IMR-90 (cell line): ENCODE results near the gene ZNF362. TPM values are rescaled to one million over a fixed set of nuclear protein-coding genes. Genes with fewer than 3 reads are reported as not detected.

Experiments
- ATAC-seq: fragments of 200-7000 bp; cut with Tn5 transposase; 2 replicates; pipeline ENCODE4 v1.9.1; 2020; ENCODE audit warnings: low read depth, mild to moderate bottlenecking, moderate library complexity
- BruUV-seq: library from RNA; stranded (reverse); fragments of 400-500 nt; replicated peaks from 2 replicates; lab custom pipeline; 2021; lab: Mats Ljungman, UMichigan
- CTCF ChIA-PET: fragments of 300-600 bp; formaldehyde crosslinking; extraction: SDS; loops from one replicate; lab custom pipeline; 2021; ENCODE audit warnings: antibody characterized with exemption; lab: Yijun Ruan, JAX
- POLR2A ChIA-PET: fragments of 300-600 bp; sonication (Branson Sonifier 250); formaldehyde crosslinking; loops from one replicate; lab custom pipeline; 2022; ENCODE audit warnings: antibody characterized with exemption; ENCODE audit not compliant: unreplicated experiment; lab: Charles Lee
- DNase-seq: peaks from one replicate; pipeline ENCODE4 v3.0.0; 2013
- H2AFZ ChIP-seq: replicated peaks from 2 replicates; pipeline ENCODE3; 2013; ENCODE audit warnings: low read length, mild to moderate bottlenecking; ENCODE audit not compliant: poor library complexity
- H2AK5ac ChIP-seq: 2 replicates; pipeline ENCODE4 v1.6.1; 2013; ENCODE audit warnings: low read depth, low read length, inconsistent platforms
- H2AK9ac ChIP-seq: replicated peaks from 2 replicates; pipeline ENCODE3; 2013; ENCODE audit warnings: mild to moderate bottlenecking, low read depth, low read length, moderate library complexity; ENCODE audit not compliant: poor library complexity
- H2BK120ac ChIP-seq: 2 replicates; pipeline ENCODE4 v1.6.1; 2013; ENCODE audit warnings: low read depth, low read length, inconsistent platforms
- H2BK15ac ChIP-seq: 3 replicates; pipeline ENCODE4 v1.6.1; 2013; ENCODE audit warnings: low read depth, low read length, inconsistent platforms
- H2BK20ac ChIP-seq: 2 replicates; pipeline ENCODE4 v1.6.1; 2013; ENCODE audit warnings: low read depth, mild to moderate bottlenecking, inconsistent platforms, low read length, moderate library complexity
- H2BK5ac ChIP-seq: 2 replicates; pipeline ENCODE4 v1.6.1; 2013; ENCODE audit warnings: mild to moderate bottlenecking, low read depth, low read length, inconsistent platforms; ENCODE audit not compliant: poor library complexity, severe bottlenecking
- H3K14ac ChIP-seq: replicated peaks from 2 replicates; pipeline ENCODE4 v1.6.1; 2013; ENCODE audit warnings: low read depth, low read length, inconsistent platforms
- H3K18ac ChIP-seq: 2 replicates; pipeline ENCODE4 v1.6.1; 2013; ENCODE audit warnings: low read depth, low read length, control low read depth
- H3K23ac ChIP-seq: 2 replicates; pipeline ENCODE4 v1.6.1; 2013; ENCODE audit warnings: low read depth, low read length, inconsistent platforms
- H3K27ac ChIP-seq: 2 replicates; pipeline ENCODE4 v1.5.1; 2013; ENCODE audit warnings: mild to moderate bottlenecking, control low read depth, low read length; ENCODE audit not compliant: insufficient read depth
- H3K27me3 ChIP-seq: 2 replicates; pipeline ENCODE4 v1.6.1; 2013; ENCODE audit warnings: low read length; ENCODE audit not compliant: control insufficient read depth, insufficient read depth
- H3K36me3 ChIP-seq: 2 replicates; pipeline ENCODE4 v1.6.1; 2013; ENCODE audit warnings: low read length, mixed read lengths; ENCODE audit not compliant: control insufficient read depth, insufficient read depth
- H3K4ac ChIP-seq: 2 replicates; pipeline ENCODE4 v1.6.1; 2013; ENCODE audit warnings: low read depth, low read length, inconsistent platforms
- H3K4me1 ChIP-seq: 2 replicates; pipeline ENCODE4 v1.6.1; 2013; ENCODE audit warnings: low read length, mixed read lengths; ENCODE audit not compliant: control insufficient read depth, insufficient read depth
- H3K4me2 ChIP-seq: 2 replicates; pipeline ENCODE4 v1.6.1; 2013; ENCODE audit warnings: low read depth, mild to moderate bottlenecking, control low read depth, low read length, moderate library complexity
- H3K4me3 ChIP-seq: 2 replicates; pipeline ENCODE4 v1.5.1; 2013; ENCODE audit warnings: low read depth, mild to moderate bottlenecking, control low read depth, low read length, moderate library complexity; ENCODE audit not compliant: insufficient read depth
- H3K56ac ChIP-seq: 2 replicates; pipeline ENCODE4 v1.6.1; 2013; ENCODE audit warnings: low read length, inconsistent platforms; ENCODE audit not compliant: insufficient read depth; ENCODE audit errors: extremely low read depth
- H3K79me1 ChIP-seq, 2 experiments: 2 replicates each; pipeline ENCODE4 v1.6.1; 2013; ENCODE audit warnings: low read length in 2 of 2, inconsistent platforms in 1 of 2, low read depth in 1 of 2
- H3K9ac ChIP-seq: 2 replicates; pipeline ENCODE4 v1.6.1; 2013; ENCODE audit warnings: low read depth, low read length, control low read depth
- H3K9me1 ChIP-seq: 2 replicates; pipeline ENCODE4 v1.6.1; 2013; ENCODE audit warnings: low read length, inconsistent platforms; ENCODE audit not compliant: insufficient read depth
- H3K9me3 ChIP-seq: 2 replicates; pipeline ENCODE4 v1.6.1; 2013; ENCODE audit warnings: low read length; ENCODE audit not compliant: control insufficient read depth, insufficient read depth
- H4K20me1 ChIP-seq: 2 replicates; pipeline ENCODE4 v1.6.1; 2013; ENCODE audit warnings: low read length, inconsistent platforms; ENCODE audit not compliant: insufficient read depth
- H4K5ac ChIP-seq: 2 replicates; pipeline ENCODE4 v1.6.1; 2013; ENCODE audit warnings: mild to moderate bottlenecking, low read depth, low read length, control low read depth
- H4K8ac ChIP-seq, 2 experiments: 2 replicates each; pipeline ENCODE4 v1.6.1; 2013; ENCODE audit warnings: low read depth in 2 of 2, low read length in 2 of 2, control low read depth in 1 of 2, inconsistent platforms in 1 of 2
- H4K91ac ChIP-seq: 2 replicates; pipeline ENCODE4 v1.6.1; 2013; ENCODE audit warnings: low read depth, low read length, inconsistent platforms; ENCODE audit not compliant: insufficient read depth
- CTCF ChIP-seq: conservative IDR thresholded peaks from 2 replicates; pipeline ENCODE4 v1.5.1; 2012; ENCODE audit warnings: mild to moderate bottlenecking, low read depth, low read length, improper control_type of control experiment
- MXI1 ChIP-seq: IDR thresholded peaks from 2 replicates; pipeline ENCODE4 v1.6.1; 2012; ENCODE audit warnings: low read depth, mild to moderate bottlenecking, low read length, moderate library complexity, borderline replicate concordance
- WGBS, 2 experiments: methylation state at CpG; one replicate each; pipeline versions ENCODE4 v1.1.5 to v1.1.7; 2013; ENCODE audit warnings: missing lambda C conversion rate in 2 of 2; ENCODE audit not compliant: insufficient read length in 1 of 2; ENCODE audit errors: extremely low coverage in 2 of 2; 5-methylcytosine and 5-hydroxymethylcytosine counted together
- dilution Hi-C: fragments of 300-500 bp; cut with HindIII; formaldehyde crosslinking; loops from one replicate; pipeline ENCODE4 v1.14.3; 2018; ENCODE audit warnings: low sequenced_read_pairs; ENCODE audit not compliant: unreplicated experiment
- in situ Hi-C: fragments of 300-500 bp; cut with MboI; formaldehyde crosslinking; loops from 3 replicates; pipeline ENCODE4 v1.14.3; 2019; ENCODE audit warnings: low sequenced_read_pairs, inconsistent platforms, mixed read lengths
- intact Hi-C: fragments of 100-400 bp; cut with micrococcal nuclease; formaldehyde crosslinking; loops from 2 replicates; pipeline ENCODE4 v1.10.0; 2022
- polyA plus RNA-seq, 3 experiments: library from polyadenylated mRNA; depleted of rRNA; stranded (reverse); fragments of >200 nt; gene quantifications; 2 replicates each; pipeline ENCODE4 v1.2.3, GENCODE V29; 2012; ENCODE audit warnings: low replicate concordance in 1 of 3
- total RNA-seq: library from RNA; depleted of rRNA; stranded (reverse); fragments of >200 nt; gene quantifications from 2 replicates; pipeline ENCODE4 v1.2.3, GENCODE V29; 2012

ZNF362 gene
- total and polyA plus RNA-seq, 2 of the 4 experiments (the other 2 are of a cell fraction), result 5.7 to 12.9 TPM

GRCh38 chr1:33269621-33270020 lies 13.3 kb downstream of the ZNF362 start:
- dilution Hi-C loops, result no loop called here
- no peak overlapping the region for H2AFZ ChIP-seq
- POLR2A ChIA-PET, result no interaction called here
- H4K8ac ChIP-seq, result no peak overlapping the region
- H4K5ac ChIP-seq, result no peak overlapping the region
- BruUV-seq, result no TSS peak
- H2BK5ac ChIP-seq, result no peak overlapping the region
- H3K4me1 ChIP-seq, result peaks cover 2% of the 10 kb centered on the region; the same call in 1 of the 2 replicates
- in situ Hi-C loops, result no loop called here
- no peak overlapping the region for H2BK15ac ChIP-seq
- no peaks in the 10 kb centered on the region for H3K27me3 ChIP-seq
- H3K4ac ChIP-seq, result no peak overlapping the region
- H3K9me1 ChIP-seq, result peaks cover 22% of the 10 kb centered on the region; the same call in 1 of the 2 replicates
- ATAC-seq (no peak), DNase-seq (no peak)
- CTCF ChIA-PET, result interaction anchor here (1.2 kb wide), 1 partner anchor 26 kb away, joined by 3 read pairs; no protein-coding TSS in a partner anchor
- no peak overlapping the region for H2BK20ac ChIP-seq
- 60% methylated on average over 3 of the region's 5 CpGs; no CpG with 5 or more reads in 1 of the 2 experiments for whole genome bisulfite sequencing, 2 experiments
- H3K79me1 ChIP-seq, result peaks cover 38 to 88% of the 10 kb centered on the region in 2 experiments
- no peak overlapping the region for H3K23ac ChIP-seq
- no peak overlapping the region for H3K27ac ChIP-seq
- H3K14ac ChIP-seq, result no peak overlapping the region
- no peaks in the 10 kb centered on the region for H3K9me3 ChIP-seq
- H3K36me3 ChIP-seq, result peaks cover 16% of the 10 kb centered on the region; the same call in 1 of the 2 replicates
- TF ChIP-seq MXI1, result no peak
- TF ChIP-seq CTCF, result no peak
- H3K18ac ChIP-seq, result no peak overlapping the region
- peaks cover 50% of the 10 kb centered on the region; the same call in 1 of the 2 replicates for H4K20me1 ChIP-seq
- H3K56ac ChIP-seq, result no peak overlapping the region
- H2AK9ac ChIP-seq, result no peak overlapping the region
- intact Hi-C loops, result no loop called here
- H2AK5ac ChIP-seq, result no peak overlapping the region
- no peak overlapping the region for H3K9ac ChIP-seq
- no peak overlapping the region for H3K4me2 ChIP-seq
- H2BK120ac ChIP-seq, result no peak overlapping the region
- no peak overlapping the region for H4K91ac ChIP-seq
- H3K4me3 ChIP-seq, result no peak overlapping the region
